HepG2 (cell line): ENCODE results near the gene PCDHGA12. TPM values are rescaled to one million over a fixed set of nuclear protein-coding genes. Genes with fewer than 3 reads are reported as not detected.
"Not testable (repeated sequence)": the region's sequence is repeated elsewhere in the genome, so short reads cannot be mapped to it uniquely, and the experiment has no call there.

Experiments used
- ATAC-seq: fragments of 200-7000 bp; cut with Tn5 transposase; 3 replicates; pipeline ENCODE4 v1.9.1; 2020; ENCODE audit warnings: mild to moderate bottlenecking, moderate library complexity
- BruUV-seq: library from RNA; stranded (reverse); fragments of 400-500 nt; replicated peaks from 2 replicates; lab custom pipeline; 2021; lab: Mats Ljungman, UMichigan
- CTCF ChIA-PET: fragments of 300-600 bp; formaldehyde crosslinking; extraction: SDS; loops from one replicate; lab custom pipeline; 2021; ENCODE audit warnings: low total read pairs, inconsistent platforms, low intra/inter-chr PET ratio; lab: Yijun Ruan, JAX
- POLR2A ChIA-PET: fragments of 350-600 bp; sonication (Branson Sonifier 250); formaldehyde crosslinking; loops from one replicate; lab custom pipeline; 2020; ENCODE audit warnings: antibody characterized with exemption, inconsistent platforms; lab: Yijun Ruan, JAX
- DNase-seq: peaks from one replicate; pipeline ENCODE4 v3.0.0-alpha.2; 2015; ENCODE audit warnings: low spot score
- FAIRE-seq: peaks from 3 replicates; lab custom pipeline; 2011; peaks lifted over from hg19 to GRCh38; lab: Jason Lieb, UNC
- H2AFZ ChIP-seq: one replicate; pipeline ENCODE4 v1.6.1; 2011; ENCODE audit warnings: low read length, inconsistent platforms
- H3K27ac ChIP-seq: fragments of 300-600 bp; 3 replicates; pipeline ENCODE4 v1.8.0; 2011; ENCODE audit warnings: mixed run types, mild to moderate bottlenecking, mixed read lengths, low read length, inconsistent platforms; ENCODE audit not compliant: insufficient read depth; ENCODE audit errors: extremely low read length
- H3K27me3 ChIP-seq, 2 experiments: fragments of 200-600 bp in 1 of 2; 2 replicates in 1 of 2; 3 replicates in 1 of 2; pipeline versions ENCODE4 v1.6.0 to v1.8.0; 2011; ENCODE audit warnings: low read length in 2 of 2, mild to moderate bottlenecking in 2 of 2, moderate library complexity in 2 of 2, inconsistent platforms in 1 of 2; ENCODE audit not compliant: insufficient read depth in 2 of 2, control insufficient read depth in 1 of 2
- H3K36me3 ChIP-seq, 2 experiments: fragments of 200-600 bp in 1 of 2; replicated peaks in 1 of 2; 2 replicates in 1 of 2; 3 replicates in 1 of 2; pipeline versions ENCODE4 v1.5.1 to v1.8.0; 2011; ENCODE audit warnings: low read length in 2 of 2, inconsistent platforms in 1 of 2; ENCODE audit not compliant: insufficient read depth in 2 of 2, control insufficient read depth in 1 of 2
- H3K4me1 ChIP-seq: 2 replicates; pipeline ENCODE4 v1.5.1; 2012; ENCODE audit warnings: low read length, inconsistent platforms; ENCODE audit not compliant: insufficient read depth
- H3K4me2 ChIP-seq: 2 replicates; pipeline ENCODE4 v1.6.0; 2011; ENCODE audit warnings: low read depth, low read length, inconsistent platforms
- H3K4me3 ChIP-seq, 3 experiments: fragments of 200-600 bp in 1 of 3; sonication (generic), shearing (Covaris generic) in 1 of 3; replicated peaks in 1 of 3; 2 replicates each; pipeline ENCODE4 v1.5.1; 2011 to 2016; ENCODE audit warnings: low read length in 3 of 3, inconsistent platforms in 2 of 3, low read depth in 2 of 3, mild to moderate bottlenecking in 2 of 3, control low read depth in 1 of 3, mixed read lengths in 1 of 3; ENCODE audit not compliant: insufficient read depth in 1 of 3
- H3K79me2 ChIP-seq: one replicate; pipeline ENCODE4 v1.6.1; 2011; ENCODE audit warnings: low read length, inconsistent platforms; ENCODE audit not compliant: insufficient read depth
- H3K9ac ChIP-seq: 2 replicates; pipeline ENCODE4 v1.6.0; 2011; ENCODE audit warnings: mild to moderate bottlenecking, low read depth, low read length, inconsistent platforms; ENCODE audit not compliant: insufficient read depth
- H3K9me3 ChIP-seq: 2 replicates; pipeline ENCODE4 v1.5.1; 2012; ENCODE audit warnings: mild to moderate bottlenecking, low read length
- H4K20me1 ChIP-seq: 2 replicates; pipeline ENCODE4 v1.6.0; 2011; ENCODE audit warnings: inconsistent platforms, mild to moderate bottlenecking, low read length, moderate library complexity; ENCODE audit not compliant: insufficient read depth
- CTCF ChIP-seq: sonication (generic); formaldehyde crosslinking; IDR thresholded peaks from 2 replicates; pipeline ENCODE4 v1.5.0; 2020; ENCODE audit warnings: mild to moderate bottlenecking, missing genetic modification reagents, moderate library complexity
- KDM2A ChIP-seq: sonication (generic); formaldehyde crosslinking; IDR thresholded peaks from 2 replicates; pipeline ENCODE4 v1.4.0; 2020; ENCODE audit warnings: low read depth, missing genetic modification reagents, borderline replicate concordance
- PHF8 ChIP-seq: sonication (generic); formaldehyde crosslinking; IDR thresholded peaks from 2 replicates; pipeline ENCODE4 v1.5.0; 2020; ENCODE audit warnings: missing genetic modification reagents
- RAD21 ChIP-seq: fragments of 450-650 bp; formaldehyde crosslinking; IDR thresholded peaks from 2 replicates; pipeline ENCODE4 v1.5.0; 2020; ENCODE audit warnings: mild to moderate bottlenecking
- STAG1 ChIP-seq: sonication (generic); formaldehyde crosslinking; IDR thresholded peaks from 2 replicates; pipeline ENCODE4 v1.4.0; 2020; ENCODE audit warnings: missing genetic modification reagents
- ZNF687 ChIP-seq: sonication (generic); formaldehyde crosslinking; IDR thresholded peaks from 2 replicates; pipeline ENCODE4 v1.5.1; 2020; ENCODE audit warnings: mild to moderate bottlenecking, missing genetic modification reagents, moderate library complexity
- ZNF800 ChIP-seq: sonication (generic); formaldehyde crosslinking; IDR thresholded peaks from 2 replicates; pipeline ENCODE4 v1.4.0; 2020; ENCODE audit warnings: missing genetic modification reagents
- WGBS: methylation state at CpG from one replicate; pipeline ENCODE4 v1.1.6; 2017; ENCODE audit warnings: low lambda C conversion rate; 5-methylcytosine and 5-hydroxymethylcytosine counted together
- in situ Hi-C: cut with HindIII; loops from 2 replicates; pipeline ENCODE4 v1.10.0; 2017; ENCODE audit warnings: low pct_unique_long_range_greater_than_20kb; ENCODE audit not compliant: extremely low pct_ligation_motif_present
- intact Hi-C: fragments of 100-400 bp; cut with micrococcal nuclease; formaldehyde crosslinking; loops from one replicate; pipeline ENCODE4 v1.10.0; 2022; ENCODE audit not compliant: unreplicated experiment
- polyA plus RNA-seq, 8 experiments: library from polyadenylated mRNA; depleted of rRNA in 3 of 8; stranded (reverse) in 7 of 8; unstranded in 1 of 8; fragments of >200 nt; fragmentation: Illumina TruSeq in 4 of 8; extraction: Trizol in 4 of 8; gene quantifications; 2 replicates each; pipeline versions ENCODE4 v1.2.1 to v1.2.3, GENCODE V29; 2011 to 2016; ENCODE audit warnings: low read depth in 4 of 8, missing spikeins in 1 of 8, mixed read lengths in 1 of 8; ENCODE audit not compliant: insufficient read depth in 1 of 8
- total RNA-seq, 5 experiments: library from RNA; depleted of rRNA; stranded (reverse); fragments of >200 nt; fragmentation: Illumina TruSeq; extraction: Trizol; gene quantifications; 2 replicates each; pipeline ENCODE4 v1.2.3, GENCODE V29; 2016; ENCODE audit warnings: low read depth in 1 of 5

Gene PCDHGA12
- total and polyA plus RNA-seq, 2 of the 13 experiments (the other 11 are each of a cell fraction or from before 2014, with no cell fraction given) = 0.07 to 0.13 TPM

- TF ChIP-seq CTCF = peak; percentile 66
- 0 out of 2 replicates have a peak, but pooled peaks have one; percentile 19 for TF ChIP-seq PHF8 (CRISPR knock-in tag)
- peak; percentile 31; the same call in 1 of the 2 replicates for TF ChIP-seq KDM2A (CRISPR knock-in tag)
- peak; percentile 59 for TF ChIP-seq RAD21 (CRISPR knock-in tag)
- TF ChIP-seq STAG1 = peak; percentile 64
- peak; percentile 3; the same call in 1 of the 2 replicates for TF ChIP-seq ZNF687 (CRISPR knock-in tag)
- peak; percentile 46; the same call in 1 of the 2 replicates for TF ChIP-seq ZNF800 (CRISPR knock-in tag)
- TF ChIP-seq, all 625 proteins: peak for 7; not testable (repeated sequence) for 618
- in situ Hi-C loops, H3K9ac ChIP-seq, H3K27ac ChIP-seq, H3K27me3 ChIP-seq, H4K20me1 ChIP-seq, H3K36me3 ChIP-seq, H3K79me2 ChIP-seq, intact Hi-C loops, H2AFZ ChIP-seq, H3K4me1 ChIP-seq: not testable (repeated sequence)
- BruUV-seq = TSS peak; percentile 47
- POLR2A ChIA-PET = interaction anchor here (1.2 kb wide), 1 partner anchor 67 kb away, joined by 3 read pairs; the partner anchor contains the start of gene TAF7
- peak within 1 kb of the TSS; percentile 51 for H3K4me2 ChIP-seq
- H3K4me3 ChIP-seq = peak within 1 kb of the TSS in 2 of 3 experiments; percentile 39 to 50; a peak in 4 of 6 replicates
- H3K9me3 ChIP-seq = peaks cover 18% of the 10 kb centered on the region
- CTCF ChIA-PET = interaction anchor here (0.6 to 1.5 kb wide), 3 partner anchors 137 to 177 kb away, joined by 3 to 8 read pairs (median 3); no protein-coding TSS in a partner anchor
- DNase-seq (peak; percentile 16), ATAC-seq (peak; percentile 96), FAIRE-seq (peak; percentile 44)
- 46% methylated on average over 18 of the region's 40 CpGs for WGBS
Measured at GRCh38 chr5:141387557-141388311, 42.6 kb upstream of the PCDHGA12 start, which contains the start of gene PCDHGB4. Gene PCDHGB4, plus strand, starts transcription at chr5:141387698. Its CDS starts 187 bp downstream, at chr5:141387885.
